Measurements from ENCODE around the gene ASB16. TPM values are rescaled to one million over a fixed set of nuclear protein-coding genes. Genes with fewer than 3 reads are reported as not detected.

The ASB16 gene
- total RNA-seq, 3 donors from 2014 or later (not counting 1 experiment from before 2014, with no cell fraction given) = not detected

DNA sequence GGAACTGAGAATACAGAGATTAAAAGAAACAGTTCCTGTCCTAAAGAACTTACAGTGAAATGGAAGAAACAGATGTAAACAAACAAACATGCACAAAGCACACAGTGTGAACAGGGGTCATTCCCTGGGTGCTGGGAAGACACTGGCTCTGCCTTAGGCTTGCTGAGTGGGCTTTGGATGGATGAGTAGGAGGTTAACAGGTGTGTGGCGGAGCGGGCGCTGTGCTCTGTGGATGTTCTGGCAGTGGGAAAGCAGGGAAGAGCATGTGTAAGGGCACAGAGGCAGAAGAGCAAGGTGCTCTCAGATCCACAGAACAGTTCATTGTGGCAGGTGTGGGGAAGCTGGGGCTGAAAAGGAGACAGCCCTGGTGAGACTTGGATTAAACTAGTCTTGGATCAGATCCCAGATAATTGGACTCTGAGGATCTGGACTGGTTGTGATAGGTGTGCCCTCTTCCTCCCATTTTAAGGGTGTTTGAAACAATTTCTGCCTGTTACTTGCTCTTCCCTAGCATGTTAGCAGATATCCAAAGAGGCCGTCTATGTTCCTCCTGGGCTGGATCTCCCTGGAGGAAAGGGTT, 20.7 kb upstream of the ASB16 start:
- no peaks in the 10 kb centered on the region for H3K4me1 ChIP-seq (ENCODE audit: control insufficient read depth, insufficient read depth, low read length)
- H3K9me3 ChIP-seq (ENCODE audit: control insufficient read depth, insufficient read depth, low read length) = no peaks in the 10 kb centered on the region
- Mint-ChIP-seq H3K27ac (peak overlapping the region in 1 of 2 donors; percentile 15), H3K27me3 (ENCODE audit: low read depth in 2 of 2) (no peaks in the 10 kb centered on the region), H3K36me3 (no peaks in the 10 kb centered on the region), H3K4me3 (no peak overlapping the region), H3K9me3 (no peaks in the 10 kb centered on the region), H3K4me1 (no peaks in the 10 kb centered on the region)
- H3K27me3 ChIP-seq (ENCODE audit: control insufficient read depth, insufficient read depth, low read length) = no peaks in the 10 kb centered on the region
- ATAC-seq (no peak), DNase-seq (no peak)
- TF ChIP-seq, protein P1, sequence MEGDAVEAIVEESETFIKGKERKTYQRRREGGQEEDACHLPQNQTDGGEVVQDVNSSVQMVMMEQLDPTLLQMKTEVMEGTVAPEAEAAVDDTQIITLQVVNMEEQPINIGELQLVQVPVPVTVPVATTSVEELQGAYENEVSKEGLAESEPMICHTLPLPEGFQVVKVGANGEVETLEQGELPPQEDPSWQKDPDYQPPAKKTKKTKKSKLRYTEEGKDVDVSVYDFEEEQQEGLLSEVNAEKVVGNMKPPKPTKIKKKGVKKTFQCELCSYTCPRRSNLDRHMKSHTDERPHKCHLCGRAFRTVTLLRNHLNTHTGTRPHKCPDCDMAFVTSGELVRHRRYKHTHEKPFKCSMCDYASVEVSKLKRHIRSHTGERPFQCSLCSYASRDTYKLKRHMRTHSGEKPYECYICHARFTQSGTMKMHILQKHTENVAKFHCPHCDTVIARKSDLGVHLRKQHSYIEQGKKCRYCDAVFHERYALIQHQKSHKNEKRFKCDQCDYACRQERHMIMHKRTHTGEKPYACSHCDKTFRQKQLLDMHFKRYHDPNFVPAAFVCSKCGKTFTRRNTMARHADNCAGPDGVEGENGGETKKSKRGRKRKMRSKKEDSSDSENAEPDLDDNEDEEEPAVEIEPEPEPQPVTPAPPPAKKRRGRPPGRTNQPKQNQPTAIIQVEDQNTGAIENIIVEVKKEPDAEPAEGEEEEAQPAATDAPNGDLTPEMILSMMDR (IDR thresholded peaks at IDR 0.05) = no peak
- no peaks in the 10 kb centered on the region for H3K36me3 ChIP-seq (ENCODE audit: control insufficient read depth, insufficient read depth, low read length)
- H3K4me3 ChIP-seq (ENCODE audit: low read length) = no peak overlapping the region
- intact Hi-C loops (cut with micrococcal nuclease) = no loop called here
- no peak overlapping the region for H3K27ac ChIP-seq (ENCODE audit: low read length)
- WGBS (ENCODE audit: insufficient coverage) = 97% methylated on average over 3 of the region's 4 CpGs

DNA sequence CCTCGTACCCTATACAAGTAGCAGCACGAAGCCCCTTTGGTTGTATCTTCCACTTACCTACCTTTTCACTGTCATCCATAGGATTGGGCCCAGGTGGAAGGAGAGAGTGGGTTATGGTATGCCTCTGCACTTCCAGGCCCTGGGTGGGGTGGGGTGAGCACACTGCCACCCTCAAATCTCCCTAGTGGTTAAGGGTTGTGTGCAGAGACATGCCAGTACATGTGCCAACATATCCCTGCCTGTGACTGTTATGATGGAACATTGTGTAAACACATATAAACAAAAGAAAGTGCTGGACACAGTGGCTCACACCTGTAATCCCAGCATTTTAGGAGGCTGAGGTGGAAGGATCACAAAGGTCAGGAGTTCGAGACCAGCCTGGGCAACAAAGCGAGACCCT, 17.6 kb upstream of the ASB16 start:
- Mint-ChIP-seq H3K9me3 (no peaks in the 10 kb centered on the region), H3K4me3 (no peak overlapping the region), H3K36me3 (no peaks in the 10 kb centered on the region), H3K4me1 (no peaks in the 10 kb centered on the region), H3K27me3 (ENCODE audit: low read depth in 2 of 2) (no peaks in the 10 kb centered on the region), H3K27ac (no peak overlapping the region)
- Histone ChIP-seq H3K36me3 (ENCODE audit: control insufficient read depth, insufficient read depth, low read length) (no peaks in the 10 kb centered on the region), H3K4me3 (ENCODE audit: low read length) (no peak overlapping the region), H3K27ac (ENCODE audit: low read length) (no peak overlapping the region), H3K9me3 (ENCODE audit: control insufficient read depth, insufficient read depth, low read length) (no peaks in the 10 kb centered on the region), H3K27me3 (ENCODE audit: control insufficient read depth, insufficient read depth, low read length) (no peaks in the 10 kb centered on the region), H3K4me1 (ENCODE audit: control insufficient read depth, insufficient read depth, low read length) (no peaks in the 10 kb centered on the region)
- 83% methylated on average over 1 of the region's 4 CpGs for WGBS (ENCODE audit: insufficient coverage)
- TF ChIP-seq, protein P1 (IDR thresholded peaks at IDR 0.05) = no peak
- intact Hi-C loops (cut with micrococcal nuclease) = no loop called here
- DNase-seq (no peak), ATAC-seq (no peak)

DNA sequence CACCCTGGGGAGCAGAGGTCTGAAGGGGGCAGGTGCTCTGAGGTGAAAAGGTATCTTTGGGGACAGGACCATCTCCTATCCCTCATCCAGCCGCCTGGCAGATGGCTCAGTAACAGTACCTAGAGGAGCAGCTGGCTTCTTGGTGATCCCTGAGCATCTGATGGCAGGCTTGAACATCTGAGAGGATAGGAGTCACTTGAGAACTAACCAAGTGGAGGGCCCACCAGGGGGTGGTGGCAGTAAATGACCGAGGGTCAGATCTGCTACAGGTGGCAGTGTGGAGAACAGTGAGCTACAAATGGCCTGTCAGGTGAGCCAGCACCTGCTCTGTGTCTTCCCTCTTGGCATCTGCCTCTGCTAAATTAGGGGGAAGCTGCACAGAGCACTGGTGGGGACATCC, 15.0 kb upstream of the ASB16 start:
- no peak for ATAC-seq
- Histone ChIP-seq H3K27ac (ENCODE audit: low read length) (no peak overlapping the region), H3K36me3 (ENCODE audit: control insufficient read depth, insufficient read depth, low read length) (no peaks in the 10 kb centered on the region), H3K4me1 (ENCODE audit: control insufficient read depth, insufficient read depth, low read length) (no peaks in the 10 kb centered on the region), H3K9me3 (ENCODE audit: control insufficient read depth, insufficient read depth, low read length) (no peaks in the 10 kb centered on the region), H3K4me3 (ENCODE audit: low read length) (no peak overlapping the region), H3K27me3 (ENCODE audit: control insufficient read depth, insufficient read depth, low read length) (no peaks in the 10 kb centered on the region)
- no peaks in the 10 kb centered on the region for H3K4me1 Mint-ChIP-seq
- no peak overlapping the region for H3K4me3 Mint-ChIP-seq
- WGBS (ENCODE audit: insufficient coverage) = 98% methylated on average over 2 of the region's 2 CpGs
- intact Hi-C loops (cut with micrococcal nuclease) = no loop called here
- H3K27ac Mint-ChIP-seq = no peak overlapping the region
- no peaks in the 10 kb centered on the region for H3K9me3 Mint-ChIP-seq
- H3K27me3 Mint-ChIP-seq (ENCODE audit: low read depth in 2 of 2) = no peaks in the 10 kb centered on the region
- TF ChIP-seq, protein P1 (IDR thresholded peaks at IDR 0.05) = no peak
- H3K36me3 Mint-ChIP-seq = no peaks in the 10 kb centered on the region
- DNase-seq = no peak

Data from natural killer cell (primary cell).